Natural killer cell (primary cell): ENCODE data around the gene KIF16B. TPM values are rescaled to one million over a fixed set of nuclear protein-coding genes. Genes with fewer than 3 reads are reported as not detected.

ENCODE experiments used
- ATAC-seq, 3 donors: fragments of 150-1000 bp in 2 of 3; fragments of 200-7000 bp in 1 of 3; cut with Tn5 transposase; 1 replicate in 1 of 3; 2 replicates in 2 of 3; pipeline ENCODE4 v1.10.0; 2021; ENCODE audit warnings: mild to moderate bottlenecking in 2 of 3, moderate library complexity in 2 of 3
- DNase-seq, 2 donors: peaks; one replicate each; pipeline versions ENCODE4 v3.0.0 to v3.0.0-alpha.2; 2013 to 2021; ENCODE audit warnings: mixed read lengths in 1 of 2
- H3K27ac ChIP-seq: one replicate; pipeline ENCODE4 v1.5.1; 2013; ENCODE audit warnings: mild to moderate bottlenecking, low read length
- H3K27me3 ChIP-seq: one replicate; pipeline ENCODE4 v1.6.1; 2013; ENCODE audit warnings: low read length; ENCODE audit not compliant: control insufficient read depth, insufficient read depth
- H3K36me3 ChIP-seq: one replicate; pipeline ENCODE4 v1.6.1; 2013; ENCODE audit warnings: low read length; ENCODE audit not compliant: control insufficient read depth, insufficient read depth
- H3K4me1 ChIP-seq: one replicate; pipeline ENCODE4 v1.6.1; 2013; ENCODE audit warnings: low read length; ENCODE audit not compliant: control insufficient read depth, insufficient read depth
- H3K4me3 ChIP-seq: one replicate; pipeline ENCODE4 v1.5.1; 2013; ENCODE audit warnings: low read length
- H3K9me3 ChIP-seq: one replicate; pipeline ENCODE4 v1.6.1; 2013; ENCODE audit warnings: low read length; ENCODE audit not compliant: control insufficient read depth, insufficient read depth
- H3K27ac Mint-ChIP-seq, 2 donors: one replicate each; pipeline ENCODE4 v1.8.0; 2022; ENCODE audit warnings: mild to moderate bottlenecking in 2 of 2, mixed read lengths in 2 of 2, moderate library complexity in 1 of 2
- H3K27me3 Mint-ChIP-seq, 2 donors: one replicate each; pipeline ENCODE4 v1.8.0; 2022; ENCODE audit warnings: low read depth in 2 of 2, mixed read lengths in 2 of 2
- H3K36me3 Mint-ChIP-seq: one replicate; pipeline ENCODE4 v1.8.0; 2022; ENCODE audit warnings: mixed read lengths
- H3K4me1 Mint-ChIP-seq, 2 donors: one replicate each; pipeline ENCODE4 v1.8.0; 2022; ENCODE audit warnings: mixed read lengths in 2 of 2
- H3K4me3 Mint-ChIP-seq: one replicate; pipeline ENCODE4 v1.8.0; 2022; ENCODE audit warnings: mild to moderate bottlenecking, moderate library complexity, mixed read lengths
- H3K9me3 Mint-ChIP-seq, 2 donors: one replicate each; pipeline ENCODE4 v1.8.0; 2022; ENCODE audit warnings: mixed read lengths in 2 of 2
- WGBS: methylation state at CpG from one replicate; pipeline ENCODE4 v1.1.7; 2013; ENCODE audit warnings: missing lambda C conversion rate; ENCODE audit not compliant: insufficient coverage; 5-methylcytosine and 5-hydroxymethylcytosine counted together
- intact Hi-C: fragments of 100-400 bp; cut with micrococcal nuclease; formaldehyde crosslinking; loops from one replicate; pipeline ENCODE4 v1.14.2; 2022
- total RNA-seq, 4 donors: library from RNA; stranded (reverse); fragments of 120-200 nt in 1 of 4; gene quantifications; one replicate each; pipeline versions ENCODE4 v1.2.3 to v1.2.4, GENCODE V29; 2013 to 2022
- TF ChIP-seq, protein P1 (sequence below): fragments of 200-600 bp; IDR thresholded peaks from one replicate; pipeline ENCODE4 v1.8.0; 2022; ENCODE audit warnings: antibody characterized with exemption

The KIF16B gene
- total RNA-seq, 3 donors from 2014 or later (not counting 1 experiment from before 2014, with no cell fraction given) = 3.9 to 11.8 (median 9.2) TPM

DNA sequence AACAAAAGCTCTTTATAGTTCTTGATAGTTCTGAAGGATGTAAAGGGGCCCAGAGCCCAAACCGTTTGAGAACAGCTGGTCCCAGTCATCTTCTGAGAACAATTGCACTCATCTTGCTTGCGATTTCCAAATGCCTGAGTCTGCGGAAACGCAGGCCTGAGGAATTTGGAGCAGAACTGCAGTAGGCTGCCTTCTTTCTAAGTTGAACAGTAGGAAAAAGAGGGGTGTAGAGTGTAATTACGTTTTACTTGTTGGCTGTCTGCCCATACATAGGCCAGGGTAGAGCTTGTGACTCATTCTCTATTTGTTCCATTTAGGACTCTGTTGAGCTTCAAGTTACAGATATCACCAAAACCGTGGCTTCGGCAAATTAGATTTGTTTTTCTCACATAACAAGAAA, 42.0 kb upstream of the KIF16B start:
- Mint-ChIP-seq H3K27me3 (peaks cover 0 to 4% of the 10 kb centered on the region in 2 donors), H3K4me1 (no peaks in the 10 kb centered on the region), H3K27ac (no peak overlapping the region), H3K36me3 (no peaks in the 10 kb centered on the region), H3K9me3 (peaks cover 0 to 6% of the 10 kb centered on the region in 2 donors), H3K4me3 (no peak overlapping the region)
- no peaks in the 10 kb centered on the region for H3K27me3 ChIP-seq
- 89% methylated on average over 5 of the region's 7 CpGs for WGBS
- ATAC-seq = no peak
- H3K36me3 ChIP-seq = no peaks in the 10 kb centered on the region
- TF ChIP-seq, protein P1, sequence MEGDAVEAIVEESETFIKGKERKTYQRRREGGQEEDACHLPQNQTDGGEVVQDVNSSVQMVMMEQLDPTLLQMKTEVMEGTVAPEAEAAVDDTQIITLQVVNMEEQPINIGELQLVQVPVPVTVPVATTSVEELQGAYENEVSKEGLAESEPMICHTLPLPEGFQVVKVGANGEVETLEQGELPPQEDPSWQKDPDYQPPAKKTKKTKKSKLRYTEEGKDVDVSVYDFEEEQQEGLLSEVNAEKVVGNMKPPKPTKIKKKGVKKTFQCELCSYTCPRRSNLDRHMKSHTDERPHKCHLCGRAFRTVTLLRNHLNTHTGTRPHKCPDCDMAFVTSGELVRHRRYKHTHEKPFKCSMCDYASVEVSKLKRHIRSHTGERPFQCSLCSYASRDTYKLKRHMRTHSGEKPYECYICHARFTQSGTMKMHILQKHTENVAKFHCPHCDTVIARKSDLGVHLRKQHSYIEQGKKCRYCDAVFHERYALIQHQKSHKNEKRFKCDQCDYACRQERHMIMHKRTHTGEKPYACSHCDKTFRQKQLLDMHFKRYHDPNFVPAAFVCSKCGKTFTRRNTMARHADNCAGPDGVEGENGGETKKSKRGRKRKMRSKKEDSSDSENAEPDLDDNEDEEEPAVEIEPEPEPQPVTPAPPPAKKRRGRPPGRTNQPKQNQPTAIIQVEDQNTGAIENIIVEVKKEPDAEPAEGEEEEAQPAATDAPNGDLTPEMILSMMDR = no peak
- no peak for DNase-seq
- no peak overlapping the region for H3K4me3 ChIP-seq
- no peaks in the 10 kb centered on the region for H3K9me3 ChIP-seq
- no peak overlapping the region for H3K27ac ChIP-seq
- intact Hi-C loops = no loop called here
- no peaks in the 10 kb centered on the region for H3K4me1 ChIP-seq

DNA sequence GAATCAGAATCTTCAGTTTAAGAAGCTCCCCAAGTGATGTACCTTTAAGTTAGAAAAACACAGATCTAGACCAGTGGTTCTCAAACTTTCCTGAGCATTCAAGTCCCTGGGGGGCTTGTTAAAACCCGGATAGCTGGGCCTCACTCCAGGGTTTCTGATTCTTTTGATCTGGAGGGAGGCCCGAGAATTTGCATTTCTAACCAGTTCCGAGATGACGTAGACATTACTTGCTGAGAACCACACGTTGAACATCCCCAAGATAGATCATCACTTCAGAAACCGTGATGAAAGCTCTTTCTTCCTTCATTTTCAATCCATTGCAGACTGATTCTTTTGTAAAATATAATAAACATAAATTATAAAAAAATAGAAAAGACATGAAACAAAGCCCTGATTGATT, 40.7 kb upstream of the KIF16B start:
- Histone ChIP-seq H3K9me3 (no peaks in the 10 kb centered on the region), H3K27ac (no peak overlapping the region), H3K4me1 (no peaks in the 10 kb centered on the region), H3K4me3 (no peak overlapping the region), H3K27me3 (no peaks in the 10 kb centered on the region), H3K36me3 (no peaks in the 10 kb centered on the region)
- WGBS = 77% methylated on average over 5 of the region's 6 CpGs
- intact Hi-C loops = no loop called here
- Mint-ChIP-seq H3K27me3 (peaks cover 0 to 8% of the 10 kb centered on the region in 2 donors), H3K27ac (no peak overlapping the region), H3K9me3 (peaks cover 0 to 4% of the 10 kb centered on the region in 2 donors), H3K4me3 (no peak overlapping the region), H3K36me3 (no peaks in the 10 kb centered on the region), H3K4me1 (no peaks in the 10 kb centered on the region)
- ATAC-seq (no peak), DNase-seq (no peak)
- TF ChIP-seq, protein P1 = no peak

DNA sequence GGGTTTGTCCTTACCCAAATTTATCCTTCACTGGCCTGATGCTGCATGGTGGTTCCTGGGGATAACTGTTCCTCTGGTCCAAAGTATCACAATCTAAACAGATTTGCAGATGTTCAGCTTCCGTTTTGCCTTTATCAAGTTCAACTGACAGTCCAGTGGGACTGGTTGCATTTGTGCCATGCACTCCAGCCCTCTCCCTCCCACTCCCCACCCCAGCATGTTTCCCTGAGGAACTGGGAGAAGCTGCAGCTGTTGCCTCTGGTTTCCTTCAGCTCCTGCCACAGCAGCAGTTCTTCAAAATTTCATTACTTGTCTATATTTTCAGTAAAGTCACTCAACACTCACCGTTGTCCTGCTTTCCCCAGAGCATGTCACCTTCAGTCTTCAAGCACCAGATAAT, 39.5 kb upstream of the KIF16B start:
- Histone ChIP-seq H3K36me3 (no peaks in the 10 kb centered on the region), H3K27ac (no peak overlapping the region), H3K4me3 (no peak overlapping the region), H3K27me3 (no peaks in the 10 kb centered on the region), H3K9me3 (no peaks in the 10 kb centered on the region), H3K4me1 (no peaks in the 10 kb centered on the region)
- no peak overlapping the region for H3K27ac Mint-ChIP-seq
- H3K4me3 Mint-ChIP-seq = no peak overlapping the region
- H3K4me1 Mint-ChIP-seq = no peaks in the 10 kb centered on the region
- no peak for ATAC-seq
- peaks cover 0 to 11% of the 10 kb centered on the region in 2 donors for H3K27me3 Mint-ChIP-seq
- TF ChIP-seq, protein P1 = no peak
- WGBS = 85% methylated on average over 2 of the region's 2 CpGs
- intact Hi-C loops = no loop called here
- peaks cover 0 to 2% of the 10 kb centered on the region in 2 donors for H3K9me3 Mint-ChIP-seq
- H3K36me3 Mint-ChIP-seq = no peaks in the 10 kb centered on the region
- no peak for DNase-seq

- Histone ChIP-seq H3K27ac (no peak overlapping the region), H3K9me3 (no peaks in the 10 kb centered on the region), H3K4me3 (no peak overlapping the region), H3K36me3 (no peaks in the 10 kb centered on the region), H3K4me1 (no peaks in the 10 kb centered on the region), H3K27me3 (no peaks in the 10 kb centered on the region)
- Mint-ChIP-seq H3K4me3 (no peak overlapping the region), H3K27ac (no peak overlapping the region), H3K9me3 (peaks cover 0 to 2% of the 10 kb centered on the region in 2 donors), H3K27me3 (peaks cover 0 to 16% of the 10 kb centered on the region in 2 donors), H3K4me1 (no peaks in the 10 kb centered on the region), H3K36me3 (no peaks in the 10 kb centered on the region)
- 86% methylated on average over 6 of the region's 6 CpGs for WGBS
- no peak for ATAC-seq
- intact Hi-C loops = no loop called here
- no peak for DNase-seq
- TF ChIP-seq, protein P1 = no peak
Observed at GRCh38 chr20:16611817-16612216, 38.6 kb upstream of the KIF16B start.
